Measurements from ENCODE around the gene MNX1.

The MNX1 gene

DNA sequence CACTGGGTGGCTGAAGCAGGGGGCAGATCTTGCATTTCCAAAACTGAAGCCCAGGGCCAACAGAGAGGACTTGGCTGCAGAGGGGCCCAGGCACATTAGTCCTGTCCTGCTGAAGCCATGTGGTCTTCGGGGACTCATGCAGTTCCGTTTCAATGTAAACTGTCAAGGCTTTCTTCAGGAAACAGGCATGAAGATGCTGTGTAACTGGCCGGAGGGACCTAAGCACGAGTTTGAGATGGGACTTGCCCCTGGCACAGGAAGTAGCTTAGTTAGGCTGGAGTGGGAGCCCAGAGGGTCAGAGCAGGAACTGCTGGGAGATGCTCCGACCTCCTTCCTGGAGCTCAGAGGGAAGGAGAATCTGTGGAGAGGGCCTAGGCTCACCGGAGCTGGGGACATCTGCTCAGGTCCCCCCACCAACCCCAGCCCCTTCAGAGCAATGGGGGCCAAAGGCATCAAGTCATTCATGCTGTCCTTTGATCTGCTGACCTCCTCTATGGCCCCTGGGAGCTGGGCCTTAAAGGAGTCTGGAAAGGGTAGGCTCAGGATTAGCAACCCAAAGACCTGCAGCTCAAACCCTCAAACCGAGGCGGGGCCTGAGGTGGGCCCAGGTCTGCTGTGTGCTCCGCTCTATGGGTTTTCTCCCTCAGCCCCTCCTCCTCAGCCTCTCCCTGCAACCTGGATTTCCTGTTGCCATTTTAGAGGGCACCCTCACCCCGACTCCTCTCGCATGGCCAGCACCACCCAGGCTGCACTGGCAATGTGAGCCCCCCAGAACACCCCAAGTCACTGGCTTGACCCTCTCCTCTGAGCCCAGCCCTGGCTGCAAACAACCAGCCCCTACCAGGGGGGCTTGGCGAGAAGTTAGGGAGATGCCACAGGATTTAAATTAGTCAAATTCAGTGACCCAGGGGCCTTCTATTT is 4.4 kb upstream of the MNX1 start:
- no peak for DNase-seq (ENCODE audit: low read depth, low spot score)

DNA sequence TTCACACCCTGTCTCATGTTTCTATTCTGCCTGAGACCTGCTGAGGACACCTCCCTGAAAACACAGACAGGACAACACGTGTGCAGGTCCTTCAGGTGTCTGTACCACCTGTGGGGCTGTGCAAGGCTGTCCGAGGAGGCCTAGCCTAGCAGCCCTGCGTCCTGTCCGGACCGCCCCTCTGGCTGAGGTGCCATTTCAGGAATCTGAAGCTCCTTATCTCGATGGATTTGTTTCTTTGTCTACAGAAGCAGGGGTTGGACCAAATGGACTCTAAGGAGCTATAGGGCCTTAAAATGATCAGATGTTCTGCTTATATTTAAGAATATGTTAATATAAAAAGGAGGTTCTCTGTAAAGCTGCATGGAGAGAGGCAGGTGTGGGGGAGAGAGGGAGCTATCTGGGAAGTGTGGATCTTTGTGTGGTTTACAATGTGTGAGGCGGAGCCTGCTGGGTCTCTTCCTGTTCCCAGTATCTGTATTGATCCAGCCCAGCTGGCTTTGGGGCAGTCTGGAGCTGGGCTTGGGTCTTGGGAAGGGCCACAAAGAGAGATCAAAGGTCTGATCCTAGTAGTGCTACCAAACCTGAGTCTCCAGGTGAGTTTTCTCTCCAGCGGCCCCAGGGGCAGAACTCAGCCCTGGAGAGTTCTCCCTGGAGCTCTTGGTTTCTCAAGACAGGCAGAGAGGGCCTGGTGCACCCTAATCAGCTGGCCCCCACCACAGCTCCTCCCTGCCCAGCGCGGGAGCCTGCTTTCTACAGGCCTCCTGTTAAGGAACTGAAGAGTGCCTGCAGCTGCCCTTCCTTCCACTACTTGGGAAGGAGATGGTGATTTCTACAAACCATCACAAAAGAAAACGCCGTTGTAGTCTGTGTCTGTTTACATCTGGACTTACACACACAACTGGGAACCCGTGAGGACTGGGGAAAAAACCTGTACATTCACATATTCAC is 3.4 kb upstream of the MNX1 start:
- no peak for DNase-seq (ENCODE audit: low read depth, low spot score)

GRCh38 chr7:157013101-157013500 is 2.6 kb upstream of the MNX1 start:
- DNase-seq (ENCODE audit: low read depth, low spot score) = no peak

DNA sequence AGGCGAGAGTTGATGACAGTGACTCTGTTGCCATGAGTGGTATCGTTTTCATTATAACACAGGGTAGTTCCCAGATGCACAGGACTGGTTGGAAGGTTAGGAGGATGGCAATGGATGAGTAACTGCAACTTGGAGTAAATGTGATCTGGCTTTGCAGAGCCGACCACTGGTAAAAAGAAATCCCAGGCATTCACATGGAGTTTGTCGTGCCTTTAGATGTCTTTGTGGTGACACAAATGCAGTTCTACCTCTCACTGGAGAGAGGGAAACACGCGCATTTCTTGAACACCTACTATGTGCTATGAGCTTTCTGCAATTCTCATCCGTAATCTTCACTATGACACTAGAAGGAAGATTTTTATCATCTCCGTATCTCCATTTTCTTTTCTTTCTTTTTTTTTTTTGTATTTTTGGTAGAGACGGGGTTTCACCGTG is 1.7 kb upstream of the MNX1 start:
- no peak for DNase-seq (ENCODE audit: low read depth, low spot score)

GRCh38 chr7:157011333-157012112 is 1.1 kb upstream of the MNX1 start:
- no peak for DNase-seq (ENCODE audit: low read depth, low spot score)

GRCh38 chr7:157009778-157010587 is 480 bp downstream of the MNX1 start:
- no peak for DNase-seq (ENCODE audit: low read depth, low spot score)

- DNase-seq (ENCODE audit: low read depth, low spot score) = no peak
These were observed 1.2 kb downstream of the MNX1 start for GRCh38 chr7:157009170-157009777.

DNA sequence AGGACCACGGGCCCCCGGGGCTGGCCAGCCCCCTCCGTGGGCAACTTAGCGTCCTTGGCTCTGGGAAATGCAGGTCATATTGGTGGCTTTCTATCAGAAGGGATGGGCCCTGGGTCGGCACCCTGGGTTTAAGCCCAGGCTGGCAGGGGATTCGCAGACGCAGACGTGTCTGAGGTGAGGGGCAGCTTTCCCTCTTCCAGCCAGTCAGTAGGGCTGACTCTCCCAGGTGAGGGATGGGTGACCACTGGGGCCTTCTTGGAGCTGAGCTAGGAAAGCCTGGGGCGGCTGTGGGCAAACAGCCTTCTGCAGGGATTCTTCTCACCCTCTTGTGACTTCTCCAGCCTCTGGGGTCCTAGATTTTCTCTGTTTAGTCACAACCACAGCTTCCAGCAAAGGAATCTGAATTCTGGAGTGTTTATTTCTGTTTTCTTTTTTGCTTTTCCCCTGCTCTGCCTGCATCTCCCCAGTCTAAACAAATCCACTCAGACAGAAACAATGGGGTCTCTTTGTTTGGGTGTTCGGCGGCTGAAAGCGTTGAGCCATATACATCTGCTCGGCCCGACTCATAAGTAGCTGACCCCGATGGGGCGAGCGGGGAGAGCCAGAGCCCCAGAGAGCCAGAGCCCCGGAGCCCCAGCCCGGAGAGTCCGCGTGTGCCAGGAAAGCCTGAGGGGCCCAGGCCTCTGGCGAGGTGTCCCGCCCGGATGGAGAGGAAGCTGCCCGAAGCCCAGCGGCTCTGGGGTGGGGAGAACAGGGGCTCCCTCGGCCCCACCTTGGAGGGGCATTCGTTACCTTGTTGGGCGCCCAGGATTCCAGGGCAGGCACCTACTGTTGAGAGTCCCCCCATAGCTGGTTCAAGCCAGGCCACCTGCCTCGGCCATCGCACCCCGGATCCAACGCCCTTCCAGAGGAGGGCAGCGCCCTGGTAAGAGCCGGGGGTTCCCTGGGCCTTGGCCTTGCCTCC is 2.0 kb downstream of the MNX1 start:
- DNase-seq (ENCODE audit: low read depth, low spot score) = no peak

DNA sequence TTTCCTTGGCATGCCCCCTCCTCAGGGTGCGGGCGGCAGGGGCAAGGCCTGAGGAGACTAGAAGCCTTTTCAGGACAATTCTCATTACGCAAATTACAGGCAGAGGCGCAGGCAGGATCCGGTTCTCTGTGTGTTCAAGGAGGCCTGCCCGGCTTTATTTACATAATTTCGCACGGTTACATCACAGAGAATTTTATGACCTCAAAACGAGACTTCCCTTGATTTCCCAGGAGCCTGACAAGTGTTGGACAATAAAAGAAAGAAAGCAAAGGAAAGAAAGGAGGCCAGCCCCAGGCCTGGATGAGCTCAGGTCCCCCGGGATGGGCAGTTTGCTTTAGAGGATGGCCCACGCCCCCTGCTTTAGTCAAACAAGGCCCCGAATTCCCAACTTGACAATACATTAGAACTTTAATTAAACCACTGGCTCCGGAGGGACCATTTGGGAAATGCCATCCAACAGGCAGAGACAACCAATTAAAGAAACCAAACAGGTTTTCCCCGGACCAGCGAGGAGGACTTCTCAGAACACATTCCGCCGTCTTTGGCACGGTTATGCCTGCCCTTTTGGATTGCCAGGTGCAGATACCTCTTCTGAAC is 2.9 kb downstream of the MNX1 start:
- no peak for DNase-seq (ENCODE audit: low read depth, low spot score)

- DNase-seq (ENCODE audit: low read depth, low spot score) = no peak
These were observed 3.5 kb downstream of the MNX1 start for GRCh38 chr7:157006829-157007469.

DNA sequence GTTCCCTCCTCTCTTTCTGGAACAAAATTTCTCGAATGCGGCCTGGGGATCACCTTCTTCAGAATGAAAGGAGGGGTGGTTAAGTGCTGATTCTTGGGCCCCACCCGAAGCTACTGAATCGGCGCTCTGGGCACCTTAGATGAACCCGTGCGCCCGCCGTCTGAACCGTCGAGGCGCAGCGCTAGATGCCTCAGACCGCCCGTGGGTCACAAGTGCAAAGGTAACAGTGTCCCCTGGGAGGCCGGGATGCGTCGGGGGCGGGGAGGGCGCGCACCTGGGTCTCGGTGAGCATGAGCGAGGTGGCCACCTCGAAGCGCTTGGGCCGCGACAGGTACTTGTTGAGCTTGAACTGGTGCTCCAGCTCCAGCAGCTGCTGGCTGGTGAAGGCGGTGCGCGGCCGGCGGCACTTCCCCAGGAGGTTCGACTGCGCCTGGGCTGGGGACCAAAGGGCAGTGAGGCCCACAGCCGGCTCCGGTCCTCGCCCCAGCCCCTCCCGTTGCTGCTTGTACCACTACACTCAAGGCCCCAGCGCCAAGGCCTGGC is 4.2 kb downstream of the MNX1 start:
- no peak for DNase-seq (ENCODE audit: low read depth, low spot score)

- no peak for DNase-seq (ENCODE audit: low read depth, low spot score)
These were observed 4.8 kb downstream of the MNX1 start for GRCh38 chr7:157005456-157006204.

DNA sequence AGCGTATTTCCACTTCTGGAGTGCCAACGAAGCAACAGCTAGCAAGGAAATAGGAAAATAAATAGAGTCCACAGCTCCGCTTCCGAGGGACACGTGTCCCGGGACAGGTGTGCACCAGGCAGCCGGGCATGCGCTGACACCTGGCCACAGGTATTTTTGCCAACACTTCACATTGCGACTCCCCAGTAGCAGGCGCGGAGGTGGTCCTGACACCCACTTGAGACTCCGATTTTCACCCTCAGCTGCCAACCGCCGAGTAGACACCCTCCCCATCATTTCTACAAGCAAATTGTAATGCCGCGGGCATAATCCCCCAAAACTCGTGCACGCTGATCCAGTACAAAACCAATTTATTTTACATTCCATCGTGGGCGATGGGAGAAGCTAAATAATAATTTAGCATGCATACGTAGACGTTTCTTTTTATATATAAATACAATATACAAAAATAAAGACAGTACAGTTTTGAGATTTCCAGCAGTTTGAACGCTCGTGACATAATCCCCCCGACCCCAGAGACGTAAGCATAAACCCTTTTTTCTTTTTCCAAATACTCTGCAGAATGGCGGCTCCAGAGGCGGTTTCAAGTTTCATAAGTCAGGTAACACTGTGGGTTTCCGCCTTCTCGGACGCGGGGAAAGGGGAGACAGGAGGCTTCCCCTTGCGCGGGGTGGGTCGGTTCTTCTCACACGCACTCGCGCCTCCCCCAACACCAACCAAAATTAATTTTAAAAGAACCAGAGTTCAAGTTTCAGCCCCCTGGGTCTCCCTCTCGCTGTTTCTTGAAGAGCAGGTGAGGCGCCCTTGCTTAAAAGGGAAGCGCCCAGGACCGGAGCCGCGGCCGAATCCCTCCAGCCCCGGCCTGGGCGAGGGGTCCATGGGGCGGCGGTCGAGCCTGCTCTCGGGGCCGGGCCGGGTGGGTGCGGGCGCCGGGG is 5.7 kb downstream of the MNX1 start:
- DNase-seq (ENCODE audit: low read depth, low spot score) = no peak

DNA sequence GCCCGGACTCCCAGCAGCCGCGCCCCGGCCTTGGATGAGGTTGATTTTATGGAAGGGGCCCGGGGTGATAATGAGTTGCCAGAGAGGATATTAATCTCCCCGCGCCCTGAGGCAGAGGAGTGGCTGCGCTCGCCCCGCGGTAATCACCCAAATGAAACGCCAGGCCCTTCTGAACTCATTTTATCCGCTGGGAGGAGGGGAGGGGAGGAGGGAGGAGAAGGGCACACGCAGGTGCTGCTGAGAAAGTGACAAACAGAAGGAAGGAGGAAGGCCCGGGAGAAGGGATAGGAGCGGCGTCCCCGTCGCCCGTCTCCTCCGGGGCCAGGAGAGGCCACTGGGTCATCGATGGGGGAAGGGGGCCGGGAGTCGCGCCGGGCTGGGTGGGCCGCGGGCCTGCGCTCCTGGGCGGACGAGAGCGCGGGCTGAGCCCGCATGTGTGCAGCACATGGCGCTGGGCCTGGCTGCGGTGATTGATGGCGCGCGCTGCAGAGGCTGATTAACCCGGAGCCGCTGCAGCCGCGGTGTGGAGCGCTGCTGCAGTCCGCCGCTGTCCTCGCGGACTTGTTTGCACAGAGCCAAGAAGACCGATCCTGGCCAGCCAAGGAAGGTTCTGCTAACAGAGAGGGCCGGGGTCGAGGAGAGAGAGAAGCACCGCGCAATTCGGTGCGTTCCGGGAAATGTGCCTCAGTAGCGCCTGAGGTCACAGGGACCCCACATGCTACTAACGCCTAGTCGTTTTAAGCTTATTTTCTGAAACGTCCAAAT is 6.5 kb downstream of the MNX1 start:
- DNase-seq (ENCODE audit: low read depth, low spot score) = no peak

DNA sequence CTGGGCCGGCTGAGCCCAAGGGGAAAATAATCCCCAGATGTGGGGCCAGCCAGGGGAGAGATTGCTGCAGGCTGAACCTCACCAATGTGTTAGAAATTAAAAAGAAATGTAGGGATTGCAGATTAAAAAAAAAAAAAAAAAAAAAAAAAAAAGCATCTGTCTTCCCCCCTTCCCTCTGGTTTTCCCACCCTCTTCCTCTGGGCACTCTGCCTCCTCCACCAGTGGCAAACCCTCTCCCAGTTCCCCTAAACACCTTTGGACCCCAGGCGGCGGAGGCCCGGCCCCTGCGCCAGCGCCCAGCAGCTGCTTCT is 7.1 kb downstream of the MNX1 start:
- DNase-seq (ENCODE audit: low read depth, low spot score) = no peak

Data from activated CD4-positive, CD25-positive, alpha-beta regulatory T cell treated with anti-CD3 and anti-CD28 coated beads, Interleukin-2, amount 50 U/mL, for 16 hours (primary cell).